ENCODE data around the gene DNAJB1. TPM values are rescaled to one million over a fixed set of nuclear protein-coding genes. Genes with fewer than 3 reads are reported as not detected.

Gene DNAJB1
- polyA plus RNA-seq (2011; rRNA removed) (80.6 and 88.3 TPM in 2 replicates), polyA minus RNA-seq (2011; rRNA and poly(A)+ RNA removed) (48.1 and 49.1 TPM in 2 replicates)

- Histone ChIP-seq H3K27ac (ENCODE audit: low read depth, low read length) (peak within 1 kb of the TSS; percentile 94), H3K9me3 (ENCODE audit: control insufficient read depth, insufficient read depth, low read length) (no peaks in the 10 kb centered on the region; the same call in 1 of the 2 replicates), H3K27me3 (ENCODE audit: control insufficient read depth, insufficient read depth, low read length) (no peaks in the 10 kb centered on the region), H3K4me3 (ENCODE audit: low read depth, low read length) (peak within 1 kb of the TSS; percentile 94)
- TF ChIP-seq, protein P1, sequence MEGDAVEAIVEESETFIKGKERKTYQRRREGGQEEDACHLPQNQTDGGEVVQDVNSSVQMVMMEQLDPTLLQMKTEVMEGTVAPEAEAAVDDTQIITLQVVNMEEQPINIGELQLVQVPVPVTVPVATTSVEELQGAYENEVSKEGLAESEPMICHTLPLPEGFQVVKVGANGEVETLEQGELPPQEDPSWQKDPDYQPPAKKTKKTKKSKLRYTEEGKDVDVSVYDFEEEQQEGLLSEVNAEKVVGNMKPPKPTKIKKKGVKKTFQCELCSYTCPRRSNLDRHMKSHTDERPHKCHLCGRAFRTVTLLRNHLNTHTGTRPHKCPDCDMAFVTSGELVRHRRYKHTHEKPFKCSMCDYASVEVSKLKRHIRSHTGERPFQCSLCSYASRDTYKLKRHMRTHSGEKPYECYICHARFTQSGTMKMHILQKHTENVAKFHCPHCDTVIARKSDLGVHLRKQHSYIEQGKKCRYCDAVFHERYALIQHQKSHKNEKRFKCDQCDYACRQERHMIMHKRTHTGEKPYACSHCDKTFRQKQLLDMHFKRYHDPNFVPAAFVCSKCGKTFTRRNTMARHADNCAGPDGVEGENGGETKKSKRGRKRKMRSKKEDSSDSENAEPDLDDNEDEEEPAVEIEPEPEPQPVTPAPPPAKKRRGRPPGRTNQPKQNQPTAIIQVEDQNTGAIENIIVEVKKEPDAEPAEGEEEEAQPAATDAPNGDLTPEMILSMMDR (IDR thresholded peaks at IDR 0.05; ENCODE audit: low read depth, low read length) = no peak
- no peak for DNase-seq (ENCODE audit: low read depth, low spot score)
- ChIA-PET CTCF (interaction anchor here (0.6 to 1.3 kb wide), 3 partner anchors 39 to 1699 kb away, joined by 3 read pairs; partner anchors contain the start of gene ASF1B), POLR2A (interaction anchor here (0.6 to 2.8 kb wide), 16 partner anchors 8 to 1881 kb away, joined by 3 to 27 read pairs (median 4); partner anchors contain the start of genes ASF1B and GIPC1)
These were observed at the start of gene DNAJB1 for GRCh38 chr19:14517840-14518505. TSS of gene DNAJB1 (minus strand) at chr19:14518397. CDS start at chr19:14518349, 48 bp downstream.

DNA sequence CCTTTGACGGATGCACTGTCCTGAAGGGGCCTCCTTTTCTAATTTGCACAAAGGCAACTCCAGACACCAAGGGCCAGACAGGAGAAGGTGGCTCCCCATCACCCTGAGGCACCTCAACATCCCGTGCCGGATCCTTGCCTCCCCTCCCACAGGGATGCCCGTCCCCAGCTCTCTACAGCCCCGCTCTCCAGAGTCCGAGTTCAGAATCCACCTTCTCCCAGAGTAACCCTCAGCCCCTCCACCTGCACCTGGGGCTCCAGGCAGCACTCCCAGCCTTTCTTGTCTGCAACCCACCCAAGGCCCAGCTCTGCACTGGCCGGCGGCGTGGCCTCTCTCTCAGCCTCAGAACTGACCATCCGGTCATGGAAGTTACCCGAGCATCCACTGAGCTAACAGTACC, 48.9 kb upstream of the DNAJB1 start:
- H3K9me3 ChIP-seq (ENCODE audit: control insufficient read depth, insufficient read depth, low read length) = peaks cover 9% of the 10 kb centered on the region; the same call in 1 of the 2 replicates
- no peak overlapping the region for H3K4me3 ChIP-seq (ENCODE audit: low read depth, low read length)
- no peak overlapping the region for H3K27ac ChIP-seq (ENCODE audit: low read depth, low read length)
- no peaks in the 10 kb centered on the region for H3K27me3 ChIP-seq (ENCODE audit: control insufficient read depth, insufficient read depth, low read length)
- DNase-seq (ENCODE audit: low read depth, low spot score) = no peak
- TF ChIP-seq, protein P1 (IDR thresholded peaks at IDR 0.05; ENCODE audit: low read depth, low read length) = no peak
- ChIA-PET POLR2A (no interaction called here), CTCF (interaction anchor here (7.5 kb wide), 1 partner anchor 11 kb away, joined by 69 read pairs; no protein-coding TSS in a partner anchor)

DNA sequence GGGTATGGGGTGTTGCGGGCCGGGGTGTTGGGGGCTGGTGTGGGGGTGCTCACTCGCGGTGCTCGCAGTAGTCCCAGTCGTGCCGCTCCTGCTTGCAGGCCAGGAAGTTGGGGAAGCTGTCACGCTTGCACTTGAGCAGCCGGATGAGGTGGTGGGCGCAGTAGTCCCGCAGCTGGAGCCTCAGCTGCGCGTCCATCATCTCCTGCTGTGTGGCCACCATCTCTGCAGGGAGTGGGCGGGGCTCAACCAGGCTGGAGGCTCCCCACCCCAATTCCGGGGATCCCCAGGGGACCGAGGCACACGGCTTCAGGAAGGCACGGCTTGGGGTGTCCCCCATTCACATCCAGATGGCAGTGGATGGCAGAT, 48.5 kb upstream of the DNAJB1 start:
- CTCF ChIA-PET = interaction anchor here (0.6 to 2.2 kb wide), 2 partner anchors 10 to 22 kb away, joined by 3 to 9 read pairs; no protein-coding TSS in a partner anchor
- DNase-seq (ENCODE audit: low read depth, low spot score) = no peak
- POLR2A ChIA-PET = no interaction called here
- TF ChIP-seq, protein P1 (IDR thresholded peaks at IDR 0.05; ENCODE audit: low read depth, low read length) = no peak
- Histone ChIP-seq H3K27ac (ENCODE audit: low read depth, low read length) (no peak overlapping the region), H3K27me3 (ENCODE audit: control insufficient read depth, insufficient read depth, low read length) (no peaks in the 10 kb centered on the region), H3K4me3 (ENCODE audit: low read depth, low read length) (no peak overlapping the region), H3K9me3 (ENCODE audit: control insufficient read depth, insufficient read depth, low read length) (peaks cover 9% of the 10 kb centered on the region; the same call in 1 of the 2 replicates)

GRCh38 chr19:14565765-14566711, 47.8 kb upstream of the DNAJB1 start:
- H3K27ac ChIP-seq (ENCODE audit: low read depth, low read length) = no peak overlapping the region
- H3K4me3 ChIP-seq (ENCODE audit: low read depth, low read length) = no peak overlapping the region
- CTCF ChIA-PET = interaction anchor here (0.6 to 2.2 kb wide), 2 partner anchors 9 to 22 kb away, joined by 3 to 9 read pairs; no protein-coding TSS in a partner anchor
- peaks cover 9% of the 10 kb centered on the region; the same call in 1 of the 2 replicates for H3K9me3 ChIP-seq (ENCODE audit: control insufficient read depth, insufficient read depth, low read length)
- TF ChIP-seq, protein P1 (IDR thresholded peaks at IDR 0.05; ENCODE audit: low read depth, low read length) = no peak
- no peak for DNase-seq (ENCODE audit: low read depth, low spot score)
- POLR2A ChIA-PET = no interaction called here
- H3K27me3 ChIP-seq (ENCODE audit: control insufficient read depth, insufficient read depth, low read length) = no peaks in the 10 kb centered on the region
